SK-N-SH (cell line): ENCODE results near the gene CTBP2. TPM values are rescaled to one million over a fixed set of nuclear protein-coding genes. Genes with fewer than 3 reads are reported as not detected.

Source experiments
- CTCF ChIA-PET: fragments of 300-600, 350-600 bp; formaldehyde crosslinking; extraction: SDS; loops from one replicate; lab custom pipeline; 2021; lab: Yijun Ruan, JAX
- POLR2A ChIA-PET: fragments of 350-600 bp; sonication (Branson Sonifier 250); formaldehyde crosslinking; extraction: SDS; loops from one replicate; lab custom pipeline; 2020; ENCODE audit warnings: antibody characterized with exemption, inconsistent platforms; lab: Yijun Ruan, JAX
- DNase-seq: peaks from one replicate; pipeline ENCODE4 v3.0.0; 2012
- H2AFZ ChIP-seq: fragments of 200-600 bp; sonication (generic); 2 replicates; pipeline ENCODE4 v1.8.1; 2016; ENCODE audit warnings: antibody characterized with exemption, mild to moderate bottlenecking, low read depth
- H3F3A ChIP-seq: fragments of 200-600 bp; sonication (generic); replicated peaks from 2 replicates; pipeline ENCODE3; 2016; ENCODE audit warnings: antibody characterized with exemption, mild to moderate bottlenecking; ENCODE audit not compliant: insufficient read depth
- H3K27ac ChIP-seq, 2 experiments: fragments of 200-500 bp in 1 of 2; fragments of 200-600 bp in 1 of 2; sonication (Bioruptor generic) in 1 of 2; sonication (generic), shearing (Covaris generic) in 1 of 2; 2 replicates each; pipeline versions ENCODE4 v1.5.1 to v1.6.1; 2014 to 2016; ENCODE audit warnings: low read depth in 2 of 2, inconsistent platforms in 1 of 2, low read length in 1 of 2, mild to moderate bottlenecking in 1 of 2, mixed read lengths in 1 of 2
- H3K27me3 ChIP-seq: fragments of 200-600 bp; sonication (generic), shearing (Covaris generic); 2 replicates; pipeline ENCODE4 v1.6.1; 2016; ENCODE audit warnings: mixed run types; ENCODE audit not compliant: insufficient read depth
- H3K36me3 ChIP-seq, 2 experiments: fragments of 200-500 bp in 1 of 2; fragments of 200-600 bp in 1 of 2; sonication (Bioruptor generic) in 1 of 2; sonication (generic) in 1 of 2; replicated peaks in 1 of 2; 2 replicates each; pipeline versions ENCODE3 to v1.5.1; 2014 to 2016; ENCODE audit warnings: low read length in 1 of 2, mild to moderate bottlenecking in 1 of 2; ENCODE audit not compliant: insufficient read depth in 2 of 2, control insufficient read depth in 1 of 2
- H3K4me1 ChIP-seq, 2 experiments: fragments of 200-500 bp in 1 of 2; fragments of 200-600 bp in 1 of 2; sonication (Bioruptor generic) in 1 of 2; sonication (generic), shearing (Covaris generic) in 1 of 2; 2 replicates each; pipeline versions ENCODE4 v1.5.1 to v1.6.1; 2014 to 2016; ENCODE audit warnings: low read depth in 1 of 2, low read length in 1 of 2, mixed run types in 1 of 2; ENCODE audit not compliant: insufficient read depth in 2 of 2, control insufficient read depth in 1 of 2
- H3K4me2 ChIP-seq: fragments of 200-600 bp; sonication (generic), shearing (Covaris generic); 2 replicates; pipeline ENCODE4 v1.6.1; 2017; ENCODE audit warnings: mixed run types
- H3K4me3 ChIP-seq, 2 experiments: fragments of 200-500 bp in 1 of 2; fragments of 200-600 bp in 1 of 2; sonication (Bioruptor generic) in 1 of 2; sonication (generic), shearing (Covaris generic) in 1 of 2; 2 replicates each; pipeline versions ENCODE4 v1.5.1 to v1.8.1; 2014 to 2016; ENCODE audit warnings: low read depth in 2 of 2, inconsistent platforms in 1 of 2, low read length in 1 of 2, mild to moderate bottlenecking in 1 of 2, mixed read lengths in 1 of 2, moderate library complexity in 1 of 2
- H3K79me2 ChIP-seq: fragments of 200-600 bp; sonication (generic); 2 replicates; pipeline ENCODE4 v1.8.1; 2017; ENCODE audit warnings: mild to moderate bottlenecking; ENCODE audit not compliant: insufficient read depth
- H3K9ac ChIP-seq: fragments of 200-600 bp; sonication (generic); 2 replicates; pipeline ENCODE4 v1.6.1; 2017; ENCODE audit warnings: mixed run types
- H3K9me2 ChIP-seq: fragments of 200-600 bp; sonication (generic); 2 replicates; pipeline ENCODE4 v1.6.1; 2017; ENCODE audit warnings: mixed run types
- H3K9me3 ChIP-seq: fragments of 200-600 bp; sonication (generic); 2 replicates; pipeline ENCODE4 v1.6.1; 2017; ENCODE audit warnings: mixed run types, mild to moderate bottlenecking, moderate library complexity
- H4K20me1 ChIP-seq: fragments of 200-600 bp; sonication (generic); 2 replicates; pipeline ENCODE4 v1.6.1; 2017; ENCODE audit warnings: mild to moderate bottlenecking, mixed run types; ENCODE audit not compliant: insufficient read depth
- CTCF ChIP-seq: fragments of 200-600 bp; sonication (generic); IDR thresholded peaks from 2 replicates; pipeline ENCODE4 v1.6.1; 2017; ENCODE audit warnings: antibody characterized with exemption, mild to moderate bottlenecking, moderate library complexity
- ELF1 ChIP-seq: IDR thresholded peaks from 2 replicates; pipeline ENCODE4 v1.4.0; 2012
- EZH2phosphoT487 ChIP-seq: fragments of 200-600 bp; sonication (generic); IDR thresholded peaks from 2 replicates; pipeline ENCODE4 v1.6.1; 2017; ENCODE audit warnings: low read depth, mixed run types, mild to moderate bottlenecking, antibody characterized with exemption, moderate library complexity, borderline replicate concordance
- FOSL2 ChIP-seq: IDR thresholded peaks from 2 replicates; pipeline ENCODE4 v1.4.0; 2012; ENCODE audit warnings: low read depth, mild to moderate bottlenecking, moderate library complexity, borderline replicate concordance
- FOXM1 ChIP-seq: IDR thresholded peaks from 2 replicates; pipeline ENCODE4 v1.4.0; 2012; ENCODE audit warnings: low read depth, mild to moderate bottlenecking
- GATA2 ChIP-seq: sonication (generic); formaldehyde crosslinking; IDR thresholded peaks from 2 replicates; pipeline ENCODE4 v1.5.0; 2020; ENCODE audit warnings: mild to moderate bottlenecking, missing genetic modification reagents
- IRF3 ChIP-seq: fragments of 150-350 bp; IDR thresholded peaks from 2 replicates; pipeline ENCODE4 v1.6.1; 2016; ENCODE audit warnings: mild to moderate bottlenecking, low read depth, low read length
- JUND ChIP-seq: IDR thresholded peaks from 2 replicates; pipeline ENCODE4 v1.4.0; 2012
- NFIC ChIP-seq: IDR thresholded peaks from 2 replicates; pipeline ENCODE4 v1.4.0; 2012; ENCODE audit warnings: borderline replicate concordance
- NRF1 ChIP-seq: IDR thresholded peaks from 2 replicates; pipeline ENCODE4 v1.6.1; 2012; ENCODE audit warnings: low read depth, mild to moderate bottlenecking, low read length
- POLR2AphosphoS5 ChIP-seq: IDR thresholded peaks from 2 replicates; pipeline ENCODE4 v1.6.1; 2012; ENCODE audit warnings: low read depth, low read length
- RCOR1 ChIP-seq: fragments of 150-350 bp; IDR thresholded peaks from 2 replicates; pipeline ENCODE4 v1.6.1; 2017; ENCODE audit warnings: antibody characterized with exemption, low read length
- SMC3 ChIP-seq: IDR thresholded peaks from 2 replicates; pipeline ENCODE4 v1.6.1; 2012; ENCODE audit warnings: low read depth, low read length, improper control_type of control experiment
- TAF1 ChIP-seq: IDR thresholded peaks from 2 replicates; pipeline ENCODE4 v1.6.1; 2012; ENCODE audit warnings: low read depth, mild to moderate bottlenecking, low read length, moderate library complexity, borderline replicate concordance
- TCF12 ChIP-seq: IDR thresholded peaks from 2 replicates; pipeline ENCODE4 v1.4.0; 2012
- TEAD4 ChIP-seq: IDR thresholded peaks from 2 replicates; pipeline ENCODE4 v1.4.0; 2012; ENCODE audit warnings: mild to moderate bottlenecking, borderline replicate concordance; ENCODE audit not compliant: insufficient read depth
- USF2 ChIP-seq: fragments of 150-350 bp; IDR thresholded peaks from 2 replicates; pipeline ENCODE4 v1.6.1; 2017; ENCODE audit warnings: antibody characterized with exemption, low read length, low read depth, borderline replicate concordance
- YY1 ChIP-seq: IDR thresholded peaks from 2 replicates; pipeline ENCODE4 v1.4.0; 2012; ENCODE audit warnings: low read depth, mild to moderate bottlenecking
- ZBTB33 ChIP-seq: IDR thresholded peaks from 2 replicates; pipeline ENCODE4 v1.4.0; 2012; ENCODE audit warnings: low read depth, borderline replicate concordance
- WGBS: methylation state at CpG from one replicate; pipeline ENCODE4 v1.1.6; 2017; ENCODE audit warnings: low lambda C conversion rate; 5-methylcytosine and 5-hydroxymethylcytosine counted together
- polyA plus RNA-seq, 3 experiments: library from polyadenylated mRNA; depleted of rRNA; stranded (reverse); fragments of >200 nt; gene quantifications; 2 replicates each; pipeline ENCODE4 v1.2.3, GENCODE V29; 2012

The CTBP2 gene
- polyA plus RNA-seq, 1 of the 3 experiments (the other 2 are of a cell fraction): 69.7 TPM

- 92% methylated on average over 12 of the region's 40 CpGs for WGBS
- DNase-seq: no peak
- POLR2A ChIA-PET: interaction anchor here (1.4 to 1.7 kb wide), 2 partner anchors 9 to 10 kb away, joined by 4 to 6 read pairs; no protein-coding TSS in a partner anchor
- no peaks in the 10 kb centered on the region for H3K9me3 ChIP-seq
- H3K9me2 ChIP-seq: no peaks in the 10 kb centered on the region
- CTCF ChIA-PET: interaction anchor here (1.0 to 3.4 kb wide), 9 partner anchors 9 to 35 kb away, joined by 3 to 21 read pairs (median 5); no protein-coding TSS in a partner anchor
- H4K20me1 ChIP-seq: peaks cover 80% of the 10 kb centered on the region
- peaks cover 89% of the 10 kb centered on the region for H3K79me2 ChIP-seq
- no peaks in the 10 kb centered on the region for H3K27me3 ChIP-seq
- peaks cover 6% of the 10 kb centered on the region for H3F3A ChIP-seq
- no peak for TF ChIP-seq EZH2phosphoT487
- TF ChIP-seq RCOR1: no peak
- no peak for TF ChIP-seq GATA2 (CRISPR knock-in tag)
- H2AFZ ChIP-seq: no peak overlapping the region
- peaks cover 32 to 79% of the 10 kb centered on the region in 2 experiments for H3K4me1 ChIP-seq
- H3K9ac ChIP-seq: no peak overlapping the region
- H3K36me3 ChIP-seq: peaks cover 0 to 22% of the 10 kb centered on the region in 2 experiments
- H3K4me2 ChIP-seq: no peak overlapping the region
- H3K27ac ChIP-seq: peak overlapping the region in 1 of 2 experiments; percentile 100; a peak in 2 of 4 replicates
- no peak overlapping the region for H3K4me3 ChIP-seq
Observed at GRCh38 chr10:125026974-125027735, 133.2 kb downstream of the CTBP2 start.

- WGBS: 97% methylated on average over 26 of the region's 51 CpGs
- H3K36me3 ChIP-seq: peaks cover 0 to 24% of the 10 kb centered on the region in 2 experiments
- no peaks in the 10 kb centered on the region for H3K9me3 ChIP-seq
- peaks cover 82% of the 10 kb centered on the region for H4K20me1 ChIP-seq
- ChIA-PET CTCF (interaction anchor here (1.0 to 3.4 kb wide), 5 partner anchors 10 to 35 kb away, joined by 3 to 21 read pairs (median 6); no protein-coding TSS in a partner anchor), POLR2A (interaction anchor here (1.7 kb wide), 1 partner anchor 9 kb away, joined by 4 read pairs; no protein-coding TSS in a partner anchor)
- H3K4me1 ChIP-seq: peaks cover 32 to 87% of the 10 kb centered on the region in 2 experiments
- H3K79me2 ChIP-seq: peaks cover 89% of the 10 kb centered on the region
- H2AFZ ChIP-seq: no peak overlapping the region
- H3K4me3 ChIP-seq: no peak overlapping the region
- H3K9ac ChIP-seq: no peak overlapping the region
- H3K4me2 ChIP-seq: no peak overlapping the region
- H3K9me2 ChIP-seq: no peaks in the 10 kb centered on the region
- peaks cover 6% of the 10 kb centered on the region for H3F3A ChIP-seq
- H3K27ac ChIP-seq: peak overlapping the region; percentile 67 to 100; a peak in 3 of 4 replicates
- no peaks in the 10 kb centered on the region for H3K27me3 ChIP-seq
- no peak for DNase-seq
- TF ChIP-seq CTCF: no peak
- TF ChIP-seq FOSL2: no peak
- TF ChIP-seq YY1: no peak
- TF ChIP-seq SMC3: no peak
- no peak for TF ChIP-seq JUND
- TF ChIP-seq POLR2AphosphoS5: no peak
- no peak for TF ChIP-seq TAF1
- TF ChIP-seq RCOR1: no peak
- TF ChIP-seq TEAD4: no peak
- no peak for TF ChIP-seq NFIC
- TF ChIP-seq TCF12: no peak
- no peak for TF ChIP-seq ZBTB33
- no peak for TF ChIP-seq USF2
- no peak for TF ChIP-seq ELF1
- TF ChIP-seq NRF1: no peak
- no peak for TF ChIP-seq FOXM1
- TF ChIP-seq IRF3: no peak
Observed at GRCh38 chr10:125026036-125026931, 134.1 kb downstream of the CTBP2 start.
